Neural progenitor cell (in vitro differentiated cells): Measurements from ENCODE around the gene CFAP119.

Experiments
- EZH2 ChIP-seq: fragments of 200-600 bp; sonication (generic); IDR thresholded peaks from 2 replicates; pipeline ENCODE4 v1.6.1; 2017; ENCODE audit warnings: antibody characterized with exemption, mild to moderate bottlenecking, moderate library complexity
- EZH2phosphoT487 ChIP-seq: fragments of 200-600 bp; sonication (generic); IDR thresholded peaks from 2 replicates; pipeline ENCODE4 v1.6.1; 2017; ENCODE audit warnings: antibody characterized with exemption
- TF ChIP-seq, protein P1 (sequence below): fragments of 200-600 bp; sonication (generic); IDR thresholded peaks from 2 replicates; pipeline ENCODE4 v1.5.1; 2017; ENCODE audit warnings: antibody characterized with exemption, mild to moderate bottlenecking

DNA sequence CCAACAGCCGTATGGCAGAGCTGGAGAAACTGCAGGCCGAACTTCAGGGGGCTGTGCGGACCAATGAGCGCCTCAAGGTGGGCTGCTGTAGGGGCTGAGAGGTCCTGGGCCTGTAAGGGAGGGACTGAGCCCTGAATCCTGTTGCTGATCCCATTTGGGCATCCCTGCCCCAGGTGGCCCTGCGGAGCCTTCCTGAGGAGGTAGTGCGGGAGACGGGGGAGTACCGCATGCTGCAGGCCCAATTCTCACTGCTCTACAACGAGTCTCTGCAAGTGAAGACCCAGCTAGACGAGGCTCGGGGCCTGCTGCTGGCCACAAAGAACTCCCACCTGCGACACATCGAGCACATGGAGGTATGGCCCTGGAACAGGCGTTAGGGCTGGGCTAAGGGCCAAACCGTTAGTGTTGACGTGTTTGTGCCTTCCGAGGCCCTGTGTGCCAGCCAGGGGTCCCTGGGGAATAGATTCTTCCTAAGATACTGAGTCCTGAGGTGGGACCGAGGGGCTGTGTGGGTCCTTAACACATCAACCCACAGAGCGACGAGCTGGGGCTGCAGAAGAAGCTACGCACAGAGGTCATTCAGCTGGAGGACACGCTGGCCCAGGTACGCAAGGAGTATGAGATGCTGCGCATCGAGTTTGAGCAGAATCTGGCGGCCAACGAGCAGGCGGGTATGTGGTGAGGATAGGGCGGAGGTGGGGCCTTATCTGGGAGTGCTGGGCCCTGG is 4.5 kb upstream of the CFAP119 start:
- TF ChIP-seq, protein P1, sequence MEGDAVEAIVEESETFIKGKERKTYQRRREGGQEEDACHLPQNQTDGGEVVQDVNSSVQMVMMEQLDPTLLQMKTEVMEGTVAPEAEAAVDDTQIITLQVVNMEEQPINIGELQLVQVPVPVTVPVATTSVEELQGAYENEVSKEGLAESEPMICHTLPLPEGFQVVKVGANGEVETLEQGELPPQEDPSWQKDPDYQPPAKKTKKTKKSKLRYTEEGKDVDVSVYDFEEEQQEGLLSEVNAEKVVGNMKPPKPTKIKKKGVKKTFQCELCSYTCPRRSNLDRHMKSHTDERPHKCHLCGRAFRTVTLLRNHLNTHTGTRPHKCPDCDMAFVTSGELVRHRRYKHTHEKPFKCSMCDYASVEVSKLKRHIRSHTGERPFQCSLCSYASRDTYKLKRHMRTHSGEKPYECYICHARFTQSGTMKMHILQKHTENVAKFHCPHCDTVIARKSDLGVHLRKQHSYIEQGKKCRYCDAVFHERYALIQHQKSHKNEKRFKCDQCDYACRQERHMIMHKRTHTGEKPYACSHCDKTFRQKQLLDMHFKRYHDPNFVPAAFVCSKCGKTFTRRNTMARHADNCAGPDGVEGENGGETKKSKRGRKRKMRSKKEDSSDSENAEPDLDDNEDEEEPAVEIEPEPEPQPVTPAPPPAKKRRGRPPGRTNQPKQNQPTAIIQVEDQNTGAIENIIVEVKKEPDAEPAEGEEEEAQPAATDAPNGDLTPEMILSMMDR = no peak
- TF ChIP-seq EZH2phosphoT487 = no peak
- no peak for TF ChIP-seq EZH2
